IPS-NIHi11 (cell line): ENCODE data around the gene RMND5B.
A peak's percentile ranks its signal among the peaks of the same experiment; 100 is the strongest.
"Not testable (repeated sequence)": the region's sequence is repeated elsewhere in the genome, so short reads cannot be mapped to it uniquely, and the experiment has no call there.

Experiments used
- DNase-seq: peaks from one replicate; pipeline ENCODE4 v3.0.0; 2012; ENCODE audit warnings: mixed read lengths, low spot score

Gene RMND5B, protein sequence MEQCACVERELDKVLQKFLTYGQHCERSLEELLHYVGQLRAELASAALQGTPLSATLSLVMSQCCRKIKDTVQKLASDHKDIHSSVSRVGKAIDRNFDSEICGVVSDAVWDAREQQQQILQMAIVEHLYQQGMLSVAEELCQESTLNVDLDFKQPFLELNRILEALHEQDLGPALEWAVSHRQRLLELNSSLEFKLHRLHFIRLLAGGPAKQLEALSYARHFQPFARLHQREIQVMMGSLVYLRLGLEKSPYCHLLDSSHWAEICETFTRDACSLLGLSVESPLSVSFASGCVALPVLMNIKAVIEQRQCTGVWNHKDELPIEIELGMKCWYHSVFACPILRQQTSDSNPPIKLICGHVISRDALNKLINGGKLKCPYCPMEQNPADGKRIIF

GRCh38 chr5:178130576-178131445 is at the start of gene RMND5B:
Gene RMND5B (plus strand): TSS chr5:178131014. CDS start chr5:178138120, 7,106 bp downstream.
- DNase-seq: peak; percentile 96

DNA sequence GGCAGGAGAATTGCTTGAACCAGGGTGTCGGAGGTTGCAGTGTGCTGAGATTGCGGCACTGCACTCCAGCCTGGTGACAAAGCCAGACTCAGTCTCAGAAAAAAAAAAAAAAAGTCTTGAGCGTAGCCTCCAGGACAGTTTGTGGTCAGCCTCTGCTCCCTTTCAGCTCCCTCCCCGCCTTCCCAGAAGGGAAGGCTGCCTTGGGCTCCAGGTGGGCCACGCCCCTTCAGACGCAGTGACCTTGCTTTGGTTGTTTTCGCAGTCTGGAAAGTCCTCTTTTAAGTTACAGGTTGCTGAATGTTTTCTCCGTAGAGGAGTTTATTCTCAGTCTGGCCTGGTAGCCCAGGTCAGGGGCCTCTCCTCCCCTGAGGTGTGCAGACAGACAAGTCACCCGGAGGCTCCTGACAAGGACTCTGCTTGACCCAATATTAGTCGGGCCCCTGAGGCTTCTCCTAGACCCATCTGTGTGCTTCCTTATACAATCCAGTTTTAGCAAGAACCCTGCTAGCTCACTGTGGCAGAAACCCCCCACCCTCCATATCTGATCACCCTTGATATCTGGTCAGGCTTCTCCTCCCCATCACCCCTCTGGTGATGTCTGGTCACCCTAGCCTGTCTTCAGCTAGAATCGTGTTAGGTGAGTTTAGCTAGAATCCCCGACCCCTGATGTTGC is 49.1 kb upstream of the RMND5B start:
- DNase-seq: no peak

DNA sequence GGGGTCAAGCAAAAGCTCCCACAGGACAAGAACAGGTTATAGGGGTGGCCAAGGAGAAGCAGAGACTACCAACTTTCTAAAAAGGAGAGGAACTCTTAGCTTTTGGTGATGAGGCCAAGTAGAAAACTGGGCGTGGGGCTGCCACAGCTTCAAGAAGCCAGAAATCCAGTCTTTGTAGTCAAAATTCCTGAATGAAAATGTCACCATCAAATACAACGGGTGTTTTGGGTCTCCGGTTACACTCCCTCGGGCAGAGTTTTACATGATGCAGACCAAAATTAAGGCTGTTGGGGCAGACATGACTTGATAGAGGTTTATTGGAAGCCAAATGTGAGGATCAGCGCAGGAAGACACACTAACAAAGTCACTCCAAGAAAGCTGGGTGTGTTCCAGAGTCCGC is 46.9 kb upstream of the RMND5B start:
- no peak for DNase-seq

GRCh38 chr5:178085316-178085715 is 45.5 kb upstream of the RMND5B start:
- no peak for DNase-seq

- peak; percentile 37 for DNase-seq
Observed at GRCh38 chr5:178086266-178086665, 44.5 kb upstream of the RMND5B start.

- not testable (repeated sequence) for DNase-seq
Observed at GRCh38 chr5:178087199-178087598, 43.6 kb upstream of the RMND5B start.

- no peak for DNase-seq
Observed at GRCh38 chr5:178090856-178091255, 40.0 kb upstream of the RMND5B start.

DNA sequence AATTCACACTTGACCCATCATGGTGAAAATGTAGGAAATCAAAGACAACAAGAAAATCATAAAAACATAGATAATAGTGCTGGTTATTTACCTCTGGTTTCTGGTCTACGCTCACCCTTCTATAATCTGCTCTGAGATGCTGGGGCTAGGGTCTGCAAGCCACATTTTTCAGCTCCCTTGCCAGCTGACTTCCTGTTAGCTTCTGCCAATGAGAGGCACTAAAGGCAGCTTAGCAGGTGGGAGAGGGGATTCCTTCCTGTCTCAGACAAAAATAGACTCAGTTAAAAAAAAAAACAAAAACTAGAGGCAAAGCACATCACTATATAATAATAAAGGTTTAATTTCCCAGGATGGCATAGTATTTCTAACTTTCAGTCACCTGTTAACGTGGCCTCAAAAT is 37.7 kb upstream of the RMND5B start:
- DNase-seq: no peak

DNA sequence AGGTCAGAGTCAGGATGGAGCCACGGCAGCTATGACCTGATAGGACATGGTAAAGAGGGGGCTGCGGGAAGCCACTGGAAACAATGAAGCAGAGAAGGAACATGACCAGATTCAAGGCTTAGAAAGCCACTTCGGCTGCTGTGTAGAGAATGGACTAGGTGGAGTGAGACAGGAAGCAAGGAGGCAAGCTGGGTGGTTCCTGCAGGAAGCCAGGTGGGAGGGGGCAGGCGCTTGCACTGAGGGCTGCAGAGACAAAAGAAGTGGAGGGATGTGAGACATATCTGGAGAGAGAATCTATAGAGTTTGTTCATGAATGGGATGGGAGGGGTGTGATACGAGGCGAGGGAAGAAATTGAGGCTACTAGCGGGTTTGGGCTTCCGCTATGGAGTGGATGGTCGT is 36.5 kb upstream of the RMND5B start:
- DNase-seq: no peak

DNA sequence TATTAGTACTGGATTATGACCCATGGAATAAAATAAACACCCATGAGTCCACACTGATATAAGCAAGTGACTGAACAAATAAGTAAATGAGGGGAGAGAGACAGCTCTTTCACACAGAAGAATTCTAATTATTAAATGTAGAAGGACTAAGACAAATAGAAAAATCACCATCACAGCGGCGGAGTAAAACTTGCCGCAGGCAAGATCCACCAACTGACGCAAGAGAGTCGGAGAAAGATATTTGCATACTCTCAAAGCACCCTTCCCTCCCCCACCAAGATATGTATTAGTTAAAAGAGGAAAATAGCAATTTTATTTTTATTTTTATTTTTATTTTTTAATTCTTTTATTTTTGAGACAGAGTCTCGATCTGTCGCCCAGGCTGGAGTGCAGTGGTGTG is 32.1 kb upstream of the RMND5B start:
- DNase-seq: no peak

GRCh38 chr5:178103612-178104011 is 27.2 kb upstream of the RMND5B start:
- DNase-seq: no peak

GRCh38 chr5:178104492-178104891 is 26.3 kb upstream of the RMND5B start:
- DNase-seq: no peak

DNA sequence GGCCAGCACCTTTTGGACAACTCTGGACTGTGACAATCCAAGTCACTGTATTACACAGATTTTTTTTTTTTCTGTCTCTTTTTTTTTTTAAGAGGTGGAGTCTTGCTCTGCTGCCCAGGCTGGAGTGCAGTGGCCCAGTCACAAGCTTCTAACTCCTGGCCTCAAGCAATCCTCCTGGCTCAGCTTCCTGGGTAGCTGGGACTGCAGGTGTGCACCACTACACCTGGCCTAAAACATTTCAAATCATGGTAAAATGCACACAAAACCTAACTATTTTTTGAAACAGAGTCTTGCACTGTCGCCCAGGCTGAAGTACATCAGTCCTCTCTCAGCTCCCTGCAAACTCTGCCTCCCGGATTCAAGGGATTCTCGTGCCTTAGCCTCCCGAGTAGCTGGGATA is 24.7 kb upstream of the RMND5B start:
- DNase-seq: no peak

GRCh38 chr5:178106556-178107239 is 24.1 kb upstream of the RMND5B start:
- DNase-seq: no peak

- DNase-seq: peak; percentile 51
Observed at GRCh38 chr5:178107756-178108310, 23.0 kb upstream of the RMND5B start.

DNA sequence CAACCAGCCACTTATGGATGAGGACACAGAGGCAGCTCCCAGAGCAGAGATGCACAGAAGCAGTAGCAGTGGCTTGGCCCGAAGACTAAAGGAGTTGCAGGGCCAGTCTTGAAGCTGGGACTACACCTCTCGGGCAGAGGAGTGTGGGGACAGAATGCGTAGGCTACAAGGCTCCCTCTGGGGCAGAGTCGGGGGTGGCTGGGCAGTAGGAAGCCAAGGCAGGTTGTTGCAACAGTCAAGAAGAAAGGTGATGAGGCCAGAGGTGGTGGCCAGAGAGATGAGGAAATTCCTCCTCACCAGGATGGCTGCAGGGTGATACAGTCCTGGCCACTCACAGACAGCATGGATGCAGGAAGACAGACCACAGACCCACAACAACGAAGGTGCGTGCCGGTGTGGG is 22.4 kb upstream of the RMND5B start:
- no peak for DNase-seq

- no peak for DNase-seq
Observed at GRCh38 chr5:178108966-178109365, 21.8 kb upstream of the RMND5B start.

GRCh38 chr5:178110511-178110910 is 20.3 kb upstream of the RMND5B start:
- no peak for DNase-seq

- DNase-seq: no peak
Observed at GRCh38 chr5:178111925-178112324, 18.9 kb upstream of the RMND5B start.

DNA sequence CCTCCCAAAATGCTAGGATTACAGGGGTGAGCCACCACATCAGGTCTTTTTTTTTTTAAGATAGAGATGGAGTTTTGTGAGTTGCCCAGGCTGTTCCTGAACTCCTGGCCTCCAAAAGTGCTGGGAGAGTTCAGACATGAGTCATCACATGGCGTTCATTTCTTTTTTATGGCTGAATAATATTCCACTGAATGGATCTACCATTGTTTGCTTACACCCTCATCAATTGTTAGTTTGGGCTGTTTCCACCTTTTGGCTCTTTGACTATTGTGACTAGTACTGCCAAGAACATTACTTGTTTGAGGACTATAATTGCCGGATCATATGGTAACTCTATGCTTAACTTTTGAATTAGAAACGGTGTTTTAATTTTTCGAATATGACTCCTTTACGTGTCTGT is 18.3 kb upstream of the RMND5B start:
- no peak for DNase-seq

- peak; percentile 95 for DNase-seq
Observed at GRCh38 chr5:178113141-178113787, 17.6 kb upstream of the RMND5B start, which contains the start of gene N4BP3. Gene N4BP3 (plus strand): TSS chr5:178113532. CDS start chr5:178119584, 6,052 bp downstream.
